ENCODE measurements around the gene NUFIP1.
A peak's percentile ranks its signal among the peaks of the same experiment; 100 is the strongest.

The NUFIP1 gene

DNA sequence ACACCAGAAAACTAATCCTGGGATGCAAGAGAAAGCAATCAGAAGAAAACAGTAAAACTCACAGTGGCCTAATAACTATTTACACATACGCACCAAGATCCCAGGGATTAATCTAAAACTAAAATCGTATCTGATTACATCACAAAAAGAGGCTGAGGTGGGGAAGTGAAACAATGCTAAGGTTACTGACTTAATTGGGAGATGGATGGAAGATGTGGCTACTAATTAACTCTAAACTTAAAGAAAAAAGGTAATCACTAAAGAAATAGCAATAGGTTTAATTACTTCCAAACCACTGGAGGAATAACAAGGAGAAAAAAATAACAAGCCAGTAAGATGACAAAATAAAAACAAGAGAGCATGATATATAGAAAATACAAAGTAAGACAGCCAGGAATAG lies 50.4 kb downstream of the NUFIP1 start:
- no peaks in the 10 kb centered on the region for H3K9me3 ChIP-seq (ENCODE audit: insufficient read depth, low read length)
- no peaks in the 10 kb centered on the region for H3K4me1 ChIP-seq (ENCODE audit: insufficient read depth, insufficient read length)
- no peak overlapping the region for H3K4me3 ChIP-seq (ENCODE audit: insufficient read length, low read depth)
- DNase-seq (ENCODE audit: low read depth, low spot score): no peak
- H3K36me3 ChIP-seq (ENCODE audit: insufficient read depth, insufficient read length, low read length): peaks cover 9% of the 10 kb centered on the region
- no peaks in the 10 kb centered on the region for H3K27me3 ChIP-seq (ENCODE audit: insufficient read depth, insufficient read length)
- no peak overlapping the region for H3K9ac ChIP-seq (ENCODE audit: insufficient read length, low read depth)
- TF ChIP-seq ZNF274 (IDR thresholded peaks at IDR 0.05; ENCODE audit: low read depth, low read length) (no peak), SUZ12 (IDR thresholded peaks at IDR 0.05; ENCODE audit: extremely low read depth, insufficient read depth, insufficient read length) (no peak), YY1 (IDR thresholded peaks at IDR 0.05; ENCODE audit: insufficient read depth, insufficient read length) (no peak)

DNA sequence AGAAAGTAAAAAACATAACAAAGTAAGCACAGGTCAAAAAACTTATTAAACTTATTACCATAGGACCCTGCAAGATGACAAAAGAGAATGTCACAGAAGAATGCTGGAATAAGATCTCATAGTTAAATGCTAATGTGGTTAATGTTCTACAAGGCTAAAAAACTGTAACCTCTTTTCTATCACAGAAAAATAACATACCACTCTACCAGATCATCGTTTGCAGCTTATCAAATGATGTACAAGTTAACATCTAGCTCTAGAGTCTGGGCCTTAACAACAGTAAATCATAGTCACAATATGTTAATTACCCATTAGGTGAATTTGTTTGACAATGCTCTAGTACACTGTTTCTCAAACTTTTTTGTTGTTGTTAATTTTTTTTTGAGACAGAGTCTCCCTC lies 53.0 kb downstream of the NUFIP1 start:
- Histone ChIP-seq H3K27me3 (ENCODE audit: insufficient read depth, insufficient read length) (no peaks in the 10 kb centered on the region), H3K9ac (ENCODE audit: insufficient read length, low read depth) (no peak overlapping the region), H3K36me3 (ENCODE audit: insufficient read depth, insufficient read length, low read length) (no peaks in the 10 kb centered on the region), H3K9me3 (ENCODE audit: insufficient read depth, low read length) (no peaks in the 10 kb centered on the region), H3K4me1 (ENCODE audit: insufficient read depth, insufficient read length) (no peaks in the 10 kb centered on the region), H3K4me3 (ENCODE audit: insufficient read length, low read depth) (no peak overlapping the region)
- no peak for DNase-seq (ENCODE audit: low read depth, low spot score)
- no peak for TF ChIP-seq SUZ12 (IDR thresholded peaks at IDR 0.05; ENCODE audit: extremely low read depth, insufficient read depth, insufficient read length)

DNA sequence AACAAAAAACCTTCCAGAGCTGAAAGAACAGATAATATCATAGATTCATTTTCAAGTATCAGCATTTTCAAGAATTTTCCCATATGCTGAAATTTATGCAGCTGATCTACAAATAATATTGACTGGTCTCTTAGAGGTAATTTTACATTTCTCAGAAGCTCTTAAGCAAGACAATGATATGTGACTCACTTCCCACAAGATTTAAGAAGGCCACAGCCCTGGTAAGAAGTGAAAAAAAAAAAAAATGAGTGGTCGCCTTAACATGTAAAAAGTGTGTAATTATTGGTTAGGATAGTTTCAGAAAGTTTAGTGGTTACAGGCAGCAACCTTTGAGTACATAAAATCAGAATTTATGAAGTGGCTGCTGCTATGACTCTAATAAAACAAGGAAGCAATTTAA lies 54.5 kb downstream of the NUFIP1 start:
- TF ChIP-seq SUZ12 (IDR thresholded peaks at IDR 0.05; ENCODE audit: extremely low read depth, insufficient read depth, insufficient read length) (no peak), ZNF274 (IDR thresholded peaks at IDR 0.05; ENCODE audit: low read depth, low read length) (no peak), YY1 (IDR thresholded peaks at IDR 0.05; ENCODE audit: insufficient read depth, insufficient read length) (no peak)
- Histone ChIP-seq H3K4me1 (ENCODE audit: insufficient read depth, insufficient read length) (no peaks in the 10 kb centered on the region), H3K36me3 (ENCODE audit: insufficient read depth, insufficient read length, low read length) (no peaks in the 10 kb centered on the region), H3K27me3 (ENCODE audit: insufficient read depth, insufficient read length) (no peaks in the 10 kb centered on the region), H3K9me3 (ENCODE audit: insufficient read depth, low read length) (no peaks in the 10 kb centered on the region), H3K4me3 (ENCODE audit: insufficient read length, low read depth) (no peak overlapping the region), H3K9ac (ENCODE audit: insufficient read length, low read depth) (no peak overlapping the region)
- no peak for DNase-seq (ENCODE audit: low read depth, low spot score)

DNA sequence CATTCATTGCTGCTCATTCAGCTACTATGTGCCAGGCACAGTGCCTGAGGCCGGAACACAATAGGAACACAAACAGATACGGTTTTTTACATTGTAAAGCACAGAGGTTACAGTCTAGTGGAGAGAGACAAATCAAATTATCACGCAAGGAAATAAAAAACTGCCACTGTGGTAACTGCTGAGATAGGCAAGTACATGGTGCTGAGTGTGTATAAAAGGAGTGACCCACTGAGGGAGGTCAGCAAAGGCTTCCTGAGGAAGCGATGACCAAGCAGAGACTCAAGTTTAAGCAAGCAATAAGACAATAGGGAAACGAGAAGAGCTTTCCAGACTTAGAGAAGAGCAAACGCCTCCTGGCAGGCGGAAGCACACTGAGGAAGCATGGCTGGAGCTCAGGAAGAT lies 56.4 kb downstream of the NUFIP1 start:
- no peaks in the 10 kb centered on the region for H3K9me3 ChIP-seq (ENCODE audit: insufficient read depth, low read length)
- H3K27me3 ChIP-seq (ENCODE audit: insufficient read depth, insufficient read length): no peaks in the 10 kb centered on the region
- H3K9ac ChIP-seq (ENCODE audit: insufficient read length, low read depth): no peak overlapping the region
- TF ChIP-seq ZNF274 (IDR thresholded peaks at IDR 0.05; ENCODE audit: low read depth, low read length) (no peak), SUZ12 (IDR thresholded peaks at IDR 0.05; ENCODE audit: extremely low read depth, insufficient read depth, insufficient read length) (no peak), YY1 (IDR thresholded peaks at IDR 0.05; ENCODE audit: insufficient read depth, insufficient read length) (no peak)
- no peaks in the 10 kb centered on the region for H3K4me1 ChIP-seq (ENCODE audit: insufficient read depth, insufficient read length)
- DNase-seq (ENCODE audit: low read depth, low spot score): no peak
- H3K4me3 ChIP-seq (ENCODE audit: insufficient read length, low read depth): no peak overlapping the region
- no peaks in the 10 kb centered on the region for H3K36me3 ChIP-seq (ENCODE audit: insufficient read depth, insufficient read length, low read length)

DNA sequence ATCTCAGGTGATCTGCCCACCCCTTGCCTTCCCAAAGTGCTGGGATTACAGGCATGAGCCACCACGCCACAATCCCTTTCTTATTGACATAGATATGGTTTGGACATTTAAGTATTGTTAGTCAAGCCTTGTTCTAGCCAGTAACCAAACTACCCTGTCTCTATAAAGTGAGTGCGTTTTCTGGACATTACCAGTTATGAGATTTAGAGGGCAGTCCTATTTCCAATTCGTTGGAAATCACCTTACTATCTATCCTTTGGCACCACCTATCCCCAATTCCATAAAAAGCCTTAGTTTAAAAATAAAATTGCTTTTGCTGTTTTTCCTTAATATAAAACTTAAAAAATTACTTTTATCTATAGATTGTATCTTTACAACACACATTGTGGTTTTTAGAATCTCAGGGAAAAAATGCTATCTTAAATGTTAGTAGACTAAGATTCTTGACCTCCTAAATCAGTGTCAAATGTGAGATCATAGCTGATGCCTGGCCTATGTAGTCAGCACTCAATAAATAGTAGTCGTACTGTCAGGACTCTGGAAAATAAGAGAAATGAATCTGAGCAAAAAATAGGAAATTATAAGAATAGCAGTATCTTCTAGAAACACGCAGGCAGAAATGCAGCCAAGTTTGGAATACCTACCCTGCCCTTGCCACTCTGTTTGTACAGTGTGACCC lies 57.0 kb downstream of the NUFIP1 start:
- H3K9ac ChIP-seq (ENCODE audit: insufficient read length, low read depth): no peak overlapping the region
- H3K9me3 ChIP-seq (ENCODE audit: insufficient read depth, low read length): no peaks in the 10 kb centered on the region
- TF ChIP-seq YY1 (IDR thresholded peaks at IDR 0.05; ENCODE audit: insufficient read depth, insufficient read length): no peak
- no peaks in the 10 kb centered on the region for H3K4me1 ChIP-seq (ENCODE audit: insufficient read depth, insufficient read length)
- no peaks in the 10 kb centered on the region for H3K36me3 ChIP-seq (ENCODE audit: insufficient read depth, insufficient read length, low read length)
- DNase-seq (ENCODE audit: low read depth, low spot score): no peak
- no peak overlapping the region for H3K4me3 ChIP-seq (ENCODE audit: insufficient read length, low read depth)
- no peaks in the 10 kb centered on the region for H3K27me3 ChIP-seq (ENCODE audit: insufficient read depth, insufficient read length)

DNA sequence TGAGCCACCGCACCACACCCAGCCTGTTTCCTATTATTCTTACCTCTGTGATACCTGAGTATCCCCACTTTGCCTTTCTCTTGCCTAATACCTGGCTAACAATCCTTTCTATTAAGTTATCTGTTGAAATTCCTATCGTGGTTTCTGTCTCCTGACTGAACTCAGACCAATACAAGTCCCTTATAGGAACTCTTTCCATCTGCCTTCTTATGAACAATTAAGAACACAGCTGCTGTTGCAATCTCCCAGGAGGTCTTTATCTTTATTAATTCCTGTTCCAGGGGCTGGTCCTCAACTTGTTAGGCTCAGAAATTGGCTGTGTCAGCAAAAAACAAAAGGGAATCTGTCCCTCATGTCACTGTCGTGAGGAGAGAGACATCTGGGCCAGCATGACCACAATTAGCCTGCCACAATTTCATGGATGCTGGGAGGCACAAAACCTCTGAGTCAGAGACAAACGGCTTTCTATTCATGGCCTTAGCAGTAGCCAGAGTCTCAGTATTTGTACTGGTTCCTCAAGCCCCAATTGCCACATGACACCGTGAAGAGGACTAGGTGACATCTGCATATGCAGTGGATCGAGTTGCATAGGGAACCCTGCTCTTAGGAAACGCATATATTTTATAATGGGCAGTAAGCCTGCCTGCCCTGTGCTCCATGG lies 58.2 kb downstream of the NUFIP1 start:
- Histone ChIP-seq H3K4me1 (ENCODE audit: insufficient read depth, insufficient read length) (no peaks in the 10 kb centered on the region), H3K36me3 (ENCODE audit: insufficient read depth, insufficient read length, low read length) (no peaks in the 10 kb centered on the region), H3K9me3 (ENCODE audit: insufficient read depth, low read length) (no peaks in the 10 kb centered on the region), H3K9ac (ENCODE audit: insufficient read length, low read depth) (no peak overlapping the region), H3K27me3 (ENCODE audit: insufficient read depth, insufficient read length) (no peaks in the 10 kb centered on the region), H3K4me3 (ENCODE audit: insufficient read length, low read depth) (no peak overlapping the region)
- TF ChIP-seq ZNF274 (IDR thresholded peaks at IDR 0.05; ENCODE audit: low read depth, low read length) (no peak), SUZ12 (IDR thresholded peaks at IDR 0.05; ENCODE audit: extremely low read depth, insufficient read depth, insufficient read length) (no peak), YY1 (IDR thresholded peaks at IDR 0.05; ENCODE audit: insufficient read depth, insufficient read length) (no peak)
- DNase-seq (ENCODE audit: low read depth, low spot score): peak; percentile 20

DNA sequence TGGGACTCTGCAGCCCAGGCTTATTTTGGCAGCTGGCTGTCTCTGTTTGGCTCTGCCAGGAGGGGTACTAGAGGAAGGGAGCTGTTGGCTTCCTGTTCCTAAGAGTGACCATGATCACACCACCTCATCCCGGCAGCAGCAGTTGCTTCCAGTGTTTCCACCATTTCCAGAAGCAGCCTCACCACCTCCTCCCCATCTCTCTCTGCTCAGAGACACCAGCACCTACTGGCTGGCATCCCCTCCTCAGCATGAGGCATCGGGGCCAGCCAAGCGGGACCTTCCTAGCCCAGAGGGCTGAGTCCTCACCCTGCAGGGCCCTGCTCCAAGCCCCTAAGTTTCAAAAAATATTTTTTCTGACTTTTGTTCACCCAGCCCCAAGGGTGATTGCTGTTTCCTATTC lies 59.0 kb downstream of the NUFIP1 start:
- Histone ChIP-seq H3K36me3 (ENCODE audit: insufficient read depth, insufficient read length, low read length) (no peaks in the 10 kb centered on the region), H3K9ac (ENCODE audit: insufficient read length, low read depth) (no peak overlapping the region), H3K4me1 (ENCODE audit: insufficient read depth, insufficient read length) (no peaks in the 10 kb centered on the region), H3K9me3 (ENCODE audit: insufficient read depth, low read length) (no peaks in the 10 kb centered on the region), H3K27me3 (ENCODE audit: insufficient read depth, insufficient read length) (no peaks in the 10 kb centered on the region), H3K4me3 (ENCODE audit: insufficient read length, low read depth) (no peak overlapping the region)
- TF ChIP-seq ZNF274 (IDR thresholded peaks at IDR 0.05; ENCODE audit: low read depth, low read length) (no peak), YY1 (IDR thresholded peaks at IDR 0.05; ENCODE audit: insufficient read depth, insufficient read length) (no peak), SUZ12 (IDR thresholded peaks at IDR 0.05; ENCODE audit: extremely low read depth, insufficient read depth, insufficient read length) (no peak)
- DNase-seq (ENCODE audit: low read depth, low spot score): no peak

Measured in NT2/D1 (cell line).